ENCODE results near the gene NEK8.
"Not testable (repeated sequence)": the region's sequence is repeated elsewhere in the genome, so short reads cannot be mapped to it uniquely, and the experiment has no call there.

Gene NEK8

DNA sequence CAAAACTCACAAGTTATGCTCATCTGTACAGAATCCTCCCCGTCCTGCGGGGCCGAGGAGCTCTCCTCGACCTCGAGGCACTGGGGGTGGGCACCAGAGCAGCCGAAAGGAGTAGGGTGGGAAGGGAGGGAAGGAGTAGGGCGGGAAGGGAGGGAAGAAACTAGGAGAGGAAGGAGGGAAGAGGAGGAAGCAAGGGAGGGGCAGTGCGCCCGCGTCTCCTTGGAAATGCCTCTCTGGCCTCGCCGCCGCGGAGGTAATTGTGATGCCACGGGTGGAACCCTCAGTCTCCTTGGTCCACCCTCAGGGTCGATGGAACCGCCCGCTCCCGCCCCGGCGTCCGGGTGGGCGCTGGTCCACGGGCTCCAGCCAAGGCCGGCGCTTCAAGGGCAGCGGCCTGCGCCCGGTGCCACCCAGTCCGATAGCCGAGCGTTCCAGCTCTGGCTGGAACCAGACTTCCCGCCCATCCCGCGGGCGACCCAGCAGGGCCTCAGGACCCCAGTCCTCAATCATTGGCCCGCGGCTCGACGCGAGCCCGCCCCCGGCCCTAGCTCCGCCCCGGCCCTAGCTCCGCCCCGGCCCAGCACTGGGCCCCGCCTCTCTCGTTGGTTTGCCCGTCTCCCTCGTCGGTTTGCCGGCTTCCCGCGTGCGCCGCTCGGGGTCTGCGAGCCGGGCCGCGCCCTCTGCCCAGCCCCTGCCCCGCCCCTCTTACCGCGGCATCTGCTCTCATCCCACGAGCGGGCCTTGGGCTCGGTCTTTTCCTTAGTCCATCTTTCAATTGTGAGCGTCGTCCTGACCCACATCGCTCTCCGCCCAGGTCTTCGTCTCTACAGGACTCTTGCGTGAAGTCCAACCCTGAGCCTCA lies 17.5 kb upstream of the NEK8 start:
- DNase-seq (ENCODE audit: low read depth), result no peak

DNA sequence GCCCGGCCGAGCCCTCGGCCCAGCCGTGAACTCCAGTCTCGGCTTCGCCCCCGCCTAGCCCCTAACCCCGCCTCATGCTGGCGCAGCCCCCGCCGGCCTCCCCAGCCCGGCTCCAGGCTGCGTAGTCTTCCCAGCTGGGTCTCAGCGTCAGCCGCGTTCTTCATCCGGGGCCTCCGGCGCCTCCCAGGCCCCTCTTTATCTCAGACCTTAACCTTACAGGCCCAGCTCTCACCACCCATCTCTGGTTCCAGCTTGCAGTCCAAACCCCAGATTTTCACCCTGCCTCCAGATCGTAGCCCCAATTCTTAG lies 16.9 kb upstream of the NEK8 start, which contains the start of gene PROCA1:
Gene PROCA1 (minus strand): TSS at position 166 of the 309 bp plus-strand sequence. CDS start 228 bp downstream, outside the sequence.
- DNase-seq (ENCODE audit: low read depth), result no peak

DNA sequence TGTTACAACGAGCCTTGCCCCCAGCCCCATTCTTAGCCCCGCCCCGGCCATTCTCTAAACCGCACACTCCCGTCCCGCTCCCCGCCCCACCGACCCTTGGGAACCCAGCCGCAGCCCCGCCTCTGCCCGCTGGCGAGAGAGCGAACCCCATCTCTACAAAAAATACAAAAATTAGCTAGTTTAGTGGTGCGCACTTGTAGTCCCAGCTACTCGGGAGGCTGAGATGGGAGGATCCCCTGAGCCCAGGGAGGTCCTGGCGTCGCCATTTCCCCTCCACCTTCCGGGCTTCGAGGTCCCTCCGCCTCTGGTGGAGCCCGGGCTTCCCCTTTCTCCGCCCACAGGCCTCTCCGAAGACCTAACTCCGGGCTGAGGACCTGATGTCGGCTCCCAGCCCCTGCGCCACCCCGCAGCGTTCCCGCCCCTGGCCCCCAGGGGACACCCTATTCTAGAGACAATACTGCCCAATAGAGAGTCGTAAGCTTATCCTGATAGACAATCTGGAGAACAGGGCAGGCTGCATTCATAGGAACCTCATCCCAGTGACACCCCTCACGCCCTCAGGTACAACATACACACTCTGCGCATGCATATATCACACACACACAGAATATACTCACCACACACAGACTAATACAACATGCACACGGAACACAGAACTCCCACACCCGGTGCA lies 16.4 kb upstream of the NEK8 start:
- no peak for DNase-seq (ENCODE audit: low read depth)

DNA sequence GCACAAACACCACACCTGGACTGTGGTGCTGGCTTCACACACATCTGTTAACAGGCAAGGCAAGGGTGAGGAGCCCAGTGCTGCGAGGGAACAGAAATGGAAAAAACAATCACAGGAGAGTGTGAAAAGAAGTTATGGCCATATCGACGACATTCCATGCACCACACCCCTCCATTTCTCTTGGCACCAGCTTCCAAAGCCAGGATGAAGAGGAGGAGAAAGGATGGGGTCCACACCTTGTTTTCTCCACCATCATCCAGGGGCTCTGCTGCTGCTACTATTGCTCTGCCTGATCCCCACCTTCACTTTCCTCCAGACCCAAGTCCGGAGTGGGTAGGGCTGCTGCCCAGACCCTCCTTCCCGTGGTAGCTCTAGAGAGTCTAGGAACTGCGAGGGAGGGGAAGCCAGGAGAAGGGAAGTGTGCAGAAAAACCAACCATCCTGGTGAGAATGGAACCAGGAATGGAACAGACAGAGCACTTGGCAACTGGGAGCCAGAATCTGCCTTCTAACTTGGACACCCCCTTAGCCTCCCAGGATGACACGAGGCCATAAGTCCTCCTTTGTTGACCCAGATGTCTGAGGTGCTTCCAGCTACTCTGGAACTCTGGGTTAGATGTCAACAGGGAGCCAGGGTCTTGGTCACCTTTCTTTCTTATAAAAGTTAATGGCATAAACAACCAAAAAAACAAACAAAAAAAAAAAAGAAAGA lies 15.7 kb upstream of the NEK8 start:
- no peak for DNase-seq (ENCODE audit: low read depth)

DNA sequence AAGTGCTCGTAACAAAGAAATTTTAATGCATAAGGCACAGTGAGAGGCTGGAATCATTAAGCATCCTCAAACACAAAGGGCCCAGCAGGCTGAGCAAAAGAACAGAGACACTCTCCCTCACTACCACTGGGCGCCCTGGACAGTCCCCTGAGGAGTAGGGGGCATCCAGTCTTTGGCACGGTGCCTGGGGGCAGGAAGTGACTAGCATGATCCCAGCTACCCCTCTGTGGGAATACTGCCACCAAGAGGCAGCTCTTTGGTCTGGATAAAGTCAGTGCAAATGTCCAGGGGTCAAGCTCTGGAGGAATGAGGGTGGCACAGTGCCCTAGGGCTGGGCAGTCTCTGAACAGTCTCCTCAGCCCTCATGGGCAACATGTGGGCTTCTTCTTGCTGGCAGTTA lies 14.3 kb upstream of the NEK8 start:
- DNase-seq (ENCODE audit: low read depth), result no peak

DNA sequence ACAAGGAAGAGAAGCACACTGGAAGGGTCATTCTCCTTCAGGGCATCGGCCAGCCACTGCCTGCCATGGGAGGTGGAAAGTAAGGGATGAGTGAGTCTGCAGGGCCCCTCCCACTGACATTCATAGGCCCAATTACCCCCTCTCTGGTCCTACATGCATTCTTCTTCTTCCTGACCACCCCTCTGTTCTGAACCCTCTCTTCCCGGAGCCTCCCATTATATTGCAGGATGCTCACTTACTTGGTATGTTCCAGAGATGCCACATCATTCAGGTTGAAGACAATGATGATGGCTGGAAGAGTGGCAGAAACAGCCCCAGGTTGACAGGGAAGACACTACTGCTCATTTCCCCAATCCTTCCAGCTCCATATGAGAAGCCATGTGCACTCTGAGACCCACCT lies 13.4 kb upstream of the NEK8 start:
- DNase-seq (ENCODE audit: low read depth), result no peak

DNA sequence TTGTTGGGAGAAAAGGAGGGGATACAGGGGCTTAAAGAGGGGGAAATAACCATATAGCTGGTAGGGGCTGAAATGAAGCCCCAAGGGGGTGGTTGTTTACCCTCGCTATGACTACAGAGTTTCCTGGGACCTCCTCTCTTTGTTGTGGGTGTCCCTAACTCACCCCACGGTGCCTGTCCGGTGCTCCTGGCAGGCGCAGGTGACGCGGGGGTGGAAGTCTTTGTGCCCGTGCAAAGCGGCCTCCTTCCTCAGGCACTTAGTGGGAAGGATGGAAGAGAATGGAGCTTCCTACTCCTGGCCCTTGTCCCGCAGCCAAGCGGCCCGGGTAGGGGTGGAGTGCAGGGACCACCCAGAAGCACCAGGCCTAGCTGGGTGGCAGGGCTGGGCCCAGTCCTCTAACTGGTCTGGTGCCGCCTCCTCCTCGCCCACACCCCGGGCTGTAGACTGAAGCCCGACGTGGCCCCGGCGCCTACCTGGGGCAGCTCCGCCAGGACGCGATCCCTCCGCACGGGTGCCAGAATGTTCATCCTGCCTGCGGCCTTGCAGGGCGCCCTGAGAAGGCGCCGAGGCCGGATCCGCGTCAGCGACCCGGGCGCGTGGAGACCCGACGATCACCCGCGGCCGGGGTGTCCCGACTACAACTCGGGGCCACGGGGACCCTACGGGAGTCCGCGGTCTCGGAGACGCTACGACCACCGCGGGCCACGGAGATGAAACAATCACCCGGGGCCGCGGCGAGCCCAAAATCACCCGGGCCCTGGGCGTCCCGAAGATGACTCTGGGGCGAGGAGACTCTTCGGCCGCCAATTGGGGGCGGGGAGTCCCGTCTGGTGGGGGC lies 11.6 kb upstream of the NEK8 start:
- DNase-seq (ENCODE audit: low read depth), result no peak

DNA sequence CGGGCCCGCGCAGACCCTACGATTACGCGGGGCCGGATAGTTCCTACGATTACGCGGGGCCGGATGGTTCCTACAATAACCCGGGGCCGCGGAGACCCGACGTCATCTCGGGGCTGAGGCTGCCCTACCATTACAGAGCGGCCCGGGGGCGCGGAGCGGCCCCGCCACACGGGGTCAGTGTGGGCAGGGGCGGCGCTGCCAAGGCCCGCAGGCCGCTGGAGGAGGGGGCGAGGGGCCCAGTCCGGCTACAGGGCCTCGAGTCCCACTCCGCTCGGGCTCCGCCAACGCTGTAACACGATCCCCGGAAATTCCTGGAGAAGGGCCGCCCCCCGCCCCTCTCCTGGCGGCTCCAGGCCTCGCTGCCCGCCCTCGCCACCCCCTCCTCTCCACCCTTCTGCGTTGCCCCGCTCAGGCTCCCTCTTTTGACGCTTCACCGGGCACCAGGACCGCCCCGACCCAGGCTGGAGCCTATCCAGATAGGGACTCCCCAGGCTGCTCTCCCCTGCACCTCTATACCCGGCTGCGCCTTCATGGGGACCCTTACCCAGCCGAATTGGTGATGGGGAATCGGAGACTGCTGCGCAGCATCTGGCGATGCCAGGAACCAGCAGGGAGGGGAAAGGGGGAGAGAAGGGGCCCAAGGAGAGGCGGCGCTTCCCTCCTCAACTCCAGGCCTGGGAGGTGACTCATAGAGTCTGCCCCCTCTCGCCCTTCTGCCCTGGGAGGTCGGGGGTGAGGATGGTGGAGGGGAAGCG lies 10.8 kb upstream of the NEK8 start, which contains the start of gene RAB34:
Gene RAB34 (minus strand): TSS at position 291 of the 755 bp plus-strand sequence. CDS start 602 bp downstream, outside the sequence.
- DNase-seq (ENCODE audit: low read depth), result no peak

DNA sequence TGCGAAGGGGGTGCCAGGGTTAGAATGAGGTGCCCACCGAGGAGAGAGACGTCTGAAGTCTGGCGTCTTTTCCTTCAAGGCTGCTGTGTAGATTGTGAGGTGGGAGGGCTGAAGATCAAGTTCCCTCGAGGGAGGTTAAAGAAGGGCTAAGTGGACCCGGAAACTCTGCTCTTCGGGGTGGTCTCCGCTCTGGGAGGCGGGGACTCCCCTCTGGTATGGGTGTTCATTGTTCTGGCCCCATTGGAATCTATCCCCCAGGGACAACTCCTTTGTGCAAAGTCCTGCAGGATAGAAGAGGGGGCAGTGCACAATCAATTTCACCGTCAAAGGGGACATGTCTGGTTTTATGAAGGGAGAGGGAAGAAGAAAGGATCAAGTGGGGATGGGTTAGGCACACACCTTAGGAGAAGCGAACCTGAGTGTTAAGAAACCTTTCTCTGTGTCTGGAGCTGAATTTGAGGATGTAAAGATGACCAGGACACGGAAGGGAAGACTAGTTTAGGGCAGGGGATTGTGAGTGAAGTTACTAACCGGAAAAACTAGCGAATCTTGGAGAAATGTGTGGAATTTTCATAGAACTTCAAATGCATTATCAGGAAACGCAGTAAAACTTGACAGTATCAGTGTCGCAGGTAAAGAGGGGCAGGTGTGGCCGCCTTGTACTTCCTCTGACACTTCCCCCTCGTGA lies 10.1 kb upstream of the NEK8 start:
- DNase-seq (ENCODE audit: low read depth), result no peak

DNA sequence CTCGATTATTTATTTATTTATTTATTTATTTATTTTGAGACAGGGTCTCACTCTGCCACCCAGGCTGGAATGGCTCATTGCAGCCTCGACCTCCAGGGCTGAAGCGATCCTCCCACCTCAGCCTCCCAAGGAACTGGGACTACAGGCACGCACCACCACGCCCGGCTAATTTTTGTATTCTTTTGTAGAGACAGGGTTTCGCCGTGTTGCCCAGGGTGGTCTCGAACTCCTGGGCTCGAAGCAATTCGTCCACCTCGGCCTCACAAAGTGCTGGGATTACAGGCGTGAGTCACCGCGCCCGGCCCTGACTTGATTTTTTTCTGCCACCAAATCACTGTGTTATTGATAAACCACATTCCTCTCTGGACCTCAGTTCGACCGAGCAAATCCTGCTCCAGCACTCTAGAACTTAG lies 9.6 kb upstream of the NEK8 start:
- no peak for DNase-seq (ENCODE audit: low read depth)

DNA sequence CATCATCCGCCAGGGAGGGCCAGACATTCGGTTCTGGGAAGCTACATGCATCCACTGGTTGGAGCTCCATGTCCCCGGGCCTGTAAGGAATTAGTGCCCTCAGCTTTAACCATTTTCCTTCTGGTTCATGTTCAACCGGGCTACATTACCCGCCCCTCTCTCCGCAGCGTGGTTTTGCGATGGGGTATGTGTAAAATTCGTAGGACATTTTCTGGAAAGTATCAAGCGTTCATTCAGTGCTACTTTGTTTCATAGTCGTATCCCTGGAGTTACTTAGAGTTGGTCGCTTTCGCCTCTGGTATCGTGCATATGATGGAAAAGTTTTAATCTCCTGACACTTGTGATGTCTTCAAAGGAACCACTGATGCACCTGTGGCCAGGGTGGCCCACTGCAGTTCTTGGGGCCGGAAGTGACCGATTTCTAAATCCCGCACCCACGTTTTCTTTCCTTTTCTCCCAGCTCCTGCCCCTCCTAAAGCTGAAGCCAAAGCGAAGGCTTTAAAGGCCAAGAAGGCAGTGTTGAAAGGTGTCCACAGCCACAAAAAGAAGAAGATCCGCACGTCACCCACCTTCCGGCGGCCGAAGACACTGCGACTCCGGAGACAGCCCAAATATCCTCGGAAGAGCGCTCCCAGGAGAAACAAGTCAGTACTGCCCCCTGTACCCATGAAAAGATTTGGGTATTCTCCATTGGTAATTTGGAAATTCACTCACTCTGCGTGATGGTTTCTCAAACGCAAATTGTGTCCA lies 8.2 kb upstream of the NEK8 start:
- no peak for DNase-seq (ENCODE audit: low read depth)

DNA sequence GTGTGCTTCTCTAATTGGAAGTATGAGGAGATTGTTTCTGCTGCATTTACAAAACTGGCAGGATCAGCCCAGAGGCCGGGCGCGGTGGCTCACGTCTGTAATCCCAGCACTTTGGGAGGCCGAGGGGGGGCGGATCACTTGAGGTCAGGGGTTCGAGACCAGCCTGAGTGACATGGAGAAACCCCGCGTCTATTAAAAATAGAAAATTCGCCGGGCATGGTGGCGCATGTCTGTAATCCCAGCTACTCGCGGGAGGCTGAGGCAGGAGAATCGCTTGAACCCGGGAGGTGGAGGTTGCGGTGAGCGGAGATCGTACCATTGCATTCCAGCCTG lies 7.6 kb upstream of the NEK8 start:
- not testable (repeated sequence) for DNase-seq (ENCODE audit: low read depth)

DNA sequence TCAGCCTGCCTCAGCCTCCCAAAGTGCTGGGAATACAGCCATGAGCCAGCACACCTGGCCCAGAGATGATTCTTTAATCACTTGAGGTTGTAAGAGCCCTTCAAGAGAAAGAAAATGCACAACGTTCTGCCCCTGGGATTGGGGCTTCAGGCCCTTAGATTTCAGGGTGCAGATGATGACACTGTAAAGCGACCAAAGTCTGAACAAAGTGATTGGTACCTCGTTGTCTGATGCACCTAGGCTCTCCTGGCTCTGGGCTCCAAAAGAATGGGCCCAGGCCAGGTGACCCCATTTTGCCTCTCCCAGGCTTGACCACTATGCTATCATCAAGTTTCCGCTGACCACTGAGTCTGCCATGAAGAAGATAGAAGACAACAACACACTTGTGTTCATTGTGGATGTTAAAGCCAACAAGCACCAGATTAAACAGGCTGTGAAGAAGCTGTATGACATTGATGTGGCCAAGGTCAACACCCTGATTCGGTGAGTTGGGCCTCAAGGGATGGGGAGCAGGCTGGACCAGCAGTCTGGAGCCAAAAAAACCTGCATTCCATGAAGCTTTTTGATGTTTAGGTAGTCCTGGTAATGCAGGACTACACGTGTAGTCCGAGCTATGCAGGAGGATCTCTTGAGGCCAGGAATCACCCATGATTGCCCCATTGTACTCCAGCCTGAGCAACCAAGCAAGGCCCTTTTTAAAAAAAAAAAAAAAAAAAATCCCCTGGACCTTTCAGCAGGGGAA lies 6.0 kb upstream of the NEK8 start:
- DNase-seq (ENCODE audit: low read depth), result no peak

DNA sequence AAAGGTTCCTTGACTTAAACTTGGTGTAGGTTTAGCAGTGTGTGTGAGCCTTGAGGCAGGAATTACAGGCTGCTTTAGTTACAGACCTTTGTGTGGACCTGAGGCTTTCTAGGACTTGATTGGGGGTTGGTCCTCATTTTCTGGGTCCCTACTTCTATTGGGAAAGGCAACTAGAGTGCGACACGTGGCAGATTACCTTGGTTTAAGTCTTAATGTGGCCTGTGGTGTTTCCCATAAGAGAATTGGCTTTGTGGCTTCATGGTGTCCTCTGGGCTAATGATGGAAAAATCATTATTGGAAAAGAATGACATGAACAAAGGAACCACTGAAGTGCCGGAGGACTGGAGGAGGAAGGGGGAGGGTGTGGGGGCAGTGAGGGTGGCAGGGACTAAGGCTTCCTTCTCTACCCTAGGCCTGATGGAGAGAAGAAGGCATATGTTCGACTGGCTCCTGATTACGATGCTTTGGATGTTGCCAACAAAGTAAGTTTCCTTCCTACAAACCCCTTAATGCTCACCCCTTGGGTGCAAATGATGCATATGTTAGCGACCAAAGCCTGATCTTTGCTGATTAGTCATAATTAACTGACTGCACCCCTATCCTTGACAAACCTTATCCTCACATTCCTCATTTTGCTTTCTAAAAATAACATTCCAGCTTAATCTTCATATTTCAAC lies 5.3 kb upstream of the NEK8 start:
- no peak for DNase-seq (ENCODE audit: low read depth)

DNA sequence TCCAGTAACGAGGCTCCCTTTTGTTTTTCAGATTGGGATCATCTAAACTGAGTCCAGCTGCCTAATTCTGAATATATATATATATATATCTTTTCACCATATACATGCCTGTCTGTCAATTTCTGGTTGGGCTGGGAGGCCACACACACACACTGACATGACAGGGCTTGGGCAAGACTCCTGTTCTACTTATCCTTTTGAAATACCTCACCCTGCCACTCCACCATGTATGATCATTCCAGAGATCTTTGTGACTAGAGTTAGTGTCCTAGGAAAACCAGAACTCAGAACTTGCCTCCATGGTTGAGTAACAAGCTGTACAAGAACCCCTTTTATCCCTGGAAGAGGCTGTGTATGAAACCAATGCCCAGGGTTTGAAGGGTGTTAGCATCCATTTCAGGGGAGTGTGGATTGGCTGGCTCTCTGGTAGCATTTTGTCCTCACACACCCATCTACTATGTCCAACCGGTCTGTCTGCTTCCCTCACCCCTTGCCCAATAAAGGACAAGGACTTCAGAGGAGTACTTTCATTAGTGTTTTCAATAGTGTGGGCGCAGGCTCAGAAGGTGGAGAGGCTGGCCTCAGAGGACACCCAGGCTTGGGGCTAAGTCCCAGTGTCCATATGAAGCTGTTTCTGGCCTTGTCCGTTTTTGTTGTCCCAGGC lies 4.6 kb upstream of the NEK8 start:
- DNase-seq (ENCODE audit: low read depth), result not testable (repeated sequence)

DNA sequence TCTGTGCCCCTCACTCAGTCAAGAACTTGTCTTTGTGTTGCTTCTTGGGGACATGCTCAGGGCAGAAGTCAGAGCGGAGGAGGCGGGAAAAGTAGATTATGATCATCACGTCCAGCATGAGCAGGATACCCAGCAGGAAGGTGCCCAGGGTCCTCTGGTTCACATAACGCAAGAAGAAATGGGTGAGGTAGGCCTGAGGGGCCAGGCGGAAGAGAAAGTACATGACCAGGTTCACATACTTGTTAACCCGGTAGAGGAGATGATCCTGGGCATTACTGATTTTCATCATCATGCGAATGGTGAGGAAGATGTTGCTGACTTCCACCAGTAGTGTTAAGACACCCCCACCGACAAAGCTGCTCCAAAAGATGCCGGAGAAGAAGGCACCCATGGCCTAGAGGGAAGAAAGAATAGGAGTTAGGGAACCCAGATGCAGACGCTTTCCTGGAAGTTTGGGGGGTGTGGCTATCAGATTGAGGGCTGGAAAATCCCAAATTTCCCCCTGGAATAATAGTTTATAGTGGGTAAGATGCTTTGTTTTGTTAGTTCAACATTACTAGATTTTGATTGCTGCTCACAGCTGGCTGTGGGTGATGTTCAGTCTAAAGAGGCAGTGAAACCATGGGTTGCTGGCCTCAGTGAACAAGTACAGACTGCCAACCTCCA lies 4.0 kb upstream of the NEK8 start:
- no peak for DNase-seq (ENCODE audit: low read depth)

DNA sequence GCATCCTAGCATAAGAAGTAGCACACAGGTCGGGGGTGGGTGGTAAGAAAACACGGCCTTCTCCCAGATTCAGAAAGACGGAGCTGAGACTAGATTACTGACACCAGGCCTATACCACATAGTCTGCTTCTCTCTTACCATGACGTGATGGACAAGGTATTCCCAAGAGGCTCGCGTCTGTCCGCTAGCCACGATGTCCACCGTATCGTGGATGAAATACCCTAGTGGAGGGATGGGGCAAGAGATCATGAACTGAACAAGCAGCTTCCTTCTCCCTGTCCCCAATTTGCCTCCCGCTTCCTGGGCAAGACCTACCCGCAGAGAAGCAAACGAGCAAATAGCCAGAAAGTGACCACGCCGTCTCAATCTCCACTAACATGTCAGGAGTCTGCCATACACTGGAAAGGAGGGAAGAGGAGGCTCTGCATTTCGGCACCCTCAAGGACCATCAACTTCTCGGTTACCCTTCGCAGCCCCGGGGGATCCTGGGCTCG lies 3.4 kb upstream of the NEK8 start:
- DNase-seq (ENCODE audit: low read depth), result no peak

Measured in HS-27A (cell line).